ENCODE measurements around the gene DOCK10.

Gene DOCK10

DNA sequence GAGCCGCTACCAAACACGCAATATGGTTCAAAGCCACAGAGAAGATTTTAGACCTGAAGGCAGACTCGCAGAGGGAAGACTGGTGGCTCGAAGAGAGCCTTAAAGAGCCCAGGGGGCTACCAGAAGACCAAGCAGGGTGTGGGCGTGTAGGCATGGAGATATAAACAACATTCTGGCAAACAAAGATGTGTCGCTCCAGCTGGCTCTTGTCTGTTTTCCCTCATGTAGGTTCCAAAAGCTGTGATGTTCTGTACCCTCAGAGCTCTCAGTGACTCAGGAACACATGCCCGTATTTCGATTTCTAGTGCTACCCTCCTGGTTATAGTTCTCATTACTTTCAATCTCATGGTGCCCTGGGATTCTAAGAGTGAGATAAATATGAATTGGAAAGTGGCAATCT, 44.5 kb downstream of the DOCK10 start:
- ATAC-seq = no peak
- TF ChIP-seq ZNF565 (CRISPR knock-in tag; conservative IDR thresholded peaks at IDR 0.05; ENCODE audit: low read depth) (no peak), ARNTL (CRISPR knock-in tag; IDR thresholded peaks at IDR 0.05; ENCODE audit: borderline replicate concordance, low read depth) (no peak), GLIS3 (CRISPR knock-in tag; IDR thresholded peaks at IDR 0.05) (no peak), CSDC2 (CRISPR knock-in tag; IDR thresholded peaks at IDR 0.05) (no peak), ZNF8 (CRISPR knock-in tag; IDR thresholded peaks at IDR 0.05) (no peak), PPARA (CRISPR knock-in tag; IDR thresholded peaks at IDR 0.05; ENCODE audit: borderline replicate concordance) (no peak), SNAI2 (CRISPR knock-in tag; IDR thresholded peaks at IDR 0.05) (no peak), TOX (CRISPR knock-in tag; IDR thresholded peaks at IDR 0.05; ENCODE audit: borderline replicate concordance) (no peak)
- TF ChIP-seq, protein P1, sequence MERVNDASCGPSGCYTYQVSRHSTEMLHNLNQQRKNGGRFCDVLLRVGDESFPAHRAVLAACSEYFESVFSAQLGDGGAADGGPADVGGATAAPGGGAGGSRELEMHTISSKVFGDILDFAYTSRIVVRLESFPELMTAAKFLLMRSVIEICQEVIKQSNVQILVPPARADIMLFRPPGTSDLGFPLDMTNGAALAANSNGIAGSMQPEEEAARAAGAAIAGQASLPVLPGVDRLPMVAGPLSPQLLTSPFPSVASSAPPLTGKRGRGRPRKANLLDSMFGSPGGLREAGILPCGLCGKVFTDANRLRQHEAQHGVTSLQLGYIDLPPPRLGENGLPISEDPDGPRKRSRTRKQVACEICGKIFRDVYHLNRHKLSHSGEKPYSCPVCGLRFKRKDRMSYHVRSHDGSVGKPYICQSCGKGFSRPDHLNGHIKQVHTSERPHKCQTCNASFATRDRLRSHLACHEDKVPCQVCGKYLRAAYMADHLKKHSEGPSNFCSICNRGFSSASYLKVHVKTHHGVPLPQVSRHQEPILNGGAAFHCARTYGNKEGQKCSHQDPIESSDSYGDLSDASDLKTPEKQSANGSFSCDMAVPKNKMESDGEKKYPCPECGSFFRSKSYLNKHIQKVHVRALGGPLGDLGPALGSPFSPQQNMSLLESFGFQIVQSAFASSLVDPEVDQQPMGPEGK (CRISPR knock-in tag; IDR thresholded peaks at IDR 0.05; ENCODE audit: borderline replicate concordance) = no peak
- TF ChIP-seq, protein P2, sequence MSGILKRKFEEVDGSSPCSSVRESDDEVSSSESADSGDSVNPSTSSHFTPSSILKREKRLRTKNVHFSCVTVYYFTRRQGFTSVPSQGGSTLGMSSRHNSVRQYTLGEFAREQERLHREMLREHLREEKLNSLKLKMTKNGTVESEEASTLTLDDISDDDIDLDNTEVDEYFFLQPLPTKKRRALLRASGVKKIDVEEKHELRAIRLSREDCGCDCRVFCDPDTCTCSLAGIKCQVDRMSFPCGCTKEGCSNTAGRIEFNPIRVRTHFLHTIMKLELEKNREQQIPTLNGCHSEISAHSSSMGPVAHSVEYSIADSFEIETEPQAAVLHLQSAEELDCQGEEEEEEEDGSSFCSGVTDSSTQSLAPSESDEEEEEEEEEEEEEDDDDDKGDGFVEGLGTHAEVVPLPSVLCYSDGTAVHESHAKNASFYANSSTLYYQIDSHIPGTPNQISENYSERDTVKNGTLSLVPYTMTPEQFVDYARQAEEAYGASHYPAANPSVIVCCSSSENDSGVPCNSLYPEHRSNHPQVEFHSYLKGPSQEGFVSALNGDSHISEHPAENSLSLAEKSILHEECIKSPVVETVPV (CRISPR knock-in tag; IDR thresholded peaks at IDR 0.05) = no peak

DNA sequence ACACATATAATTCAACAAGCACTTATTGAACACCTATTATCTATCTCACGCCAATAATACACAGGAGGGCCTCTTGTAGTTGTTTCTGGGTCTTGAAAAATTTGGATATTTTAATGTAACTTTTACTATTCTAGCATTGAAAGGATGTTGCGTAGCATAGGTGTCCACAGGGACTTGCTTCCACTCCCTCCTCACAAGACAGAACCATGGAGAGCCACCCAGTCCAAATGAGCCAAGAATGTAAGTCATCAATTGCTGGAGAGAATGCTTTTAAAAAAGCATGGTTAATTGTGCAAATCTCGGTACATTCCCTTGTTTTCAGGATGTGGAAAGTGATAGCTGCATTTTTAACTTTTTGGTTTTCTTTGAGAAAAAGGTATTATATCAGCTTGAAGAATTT, 46.8 kb downstream of the DOCK10 start:
- ATAC-seq = no peak
- TF ChIP-seq TOX (CRISPR knock-in tag; IDR thresholded peaks at IDR 0.05; ENCODE audit: borderline replicate concordance) = no peak

DNA sequence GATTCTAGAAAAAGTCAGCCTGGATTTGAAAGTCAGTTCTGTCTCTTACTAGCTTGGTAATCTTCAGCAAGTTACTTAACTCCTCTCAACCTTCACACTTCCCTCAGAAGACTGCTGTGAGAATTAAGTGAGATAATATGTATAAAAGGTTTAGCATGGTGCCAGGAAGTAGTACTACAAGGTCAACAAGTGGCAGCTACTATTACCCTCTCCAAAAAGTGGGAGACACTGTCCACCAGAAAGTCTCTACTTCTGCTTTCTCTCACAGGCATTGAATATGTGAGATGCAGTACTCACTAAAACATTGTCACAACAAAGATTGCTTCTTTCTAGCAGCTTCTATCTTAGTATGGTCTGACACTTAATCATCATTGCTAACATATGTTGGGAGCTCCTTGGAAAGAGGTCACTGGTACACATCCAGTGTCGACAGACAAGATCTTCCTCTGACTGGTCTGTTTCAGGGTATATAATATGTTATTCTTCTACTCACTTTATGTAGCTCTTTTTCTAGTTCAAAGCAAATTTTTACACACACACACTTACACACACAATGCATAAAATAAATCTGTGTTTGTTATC, 47.9 kb downstream of the DOCK10 start:
- ATAC-seq = no peak

DNA sequence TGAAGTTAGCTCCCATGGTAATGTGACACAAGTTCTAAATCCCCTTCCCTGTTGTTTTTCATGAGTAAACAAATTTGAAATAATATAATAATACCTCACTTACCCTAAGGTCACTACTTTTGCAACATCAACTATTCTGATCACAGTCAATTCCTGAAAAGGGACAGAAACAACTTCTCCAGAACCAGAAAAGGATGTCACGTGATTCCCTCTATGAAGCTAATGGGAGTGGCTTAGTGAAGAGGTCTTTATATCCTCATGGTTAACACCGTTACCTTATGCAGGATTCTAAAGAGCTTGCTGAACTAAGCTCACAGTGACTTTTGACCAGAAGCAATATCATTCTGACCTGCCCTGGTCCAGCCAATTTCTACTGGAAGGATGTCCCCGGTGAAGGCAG, 51.6 kb downstream of the DOCK10 start:
- no peak for ATAC-seq
- TF ChIP-seq ZC3H10 (CRISPR knock-in tag; IDR thresholded peaks at IDR 0.05) = no peak
- no peak for TF ChIP-seq TCF4 (CRISPR knock-in tag; IDR thresholded peaks at IDR 0.05; ENCODE audit: borderline replicate concordance)
- TF ChIP-seq, protein P3, sequence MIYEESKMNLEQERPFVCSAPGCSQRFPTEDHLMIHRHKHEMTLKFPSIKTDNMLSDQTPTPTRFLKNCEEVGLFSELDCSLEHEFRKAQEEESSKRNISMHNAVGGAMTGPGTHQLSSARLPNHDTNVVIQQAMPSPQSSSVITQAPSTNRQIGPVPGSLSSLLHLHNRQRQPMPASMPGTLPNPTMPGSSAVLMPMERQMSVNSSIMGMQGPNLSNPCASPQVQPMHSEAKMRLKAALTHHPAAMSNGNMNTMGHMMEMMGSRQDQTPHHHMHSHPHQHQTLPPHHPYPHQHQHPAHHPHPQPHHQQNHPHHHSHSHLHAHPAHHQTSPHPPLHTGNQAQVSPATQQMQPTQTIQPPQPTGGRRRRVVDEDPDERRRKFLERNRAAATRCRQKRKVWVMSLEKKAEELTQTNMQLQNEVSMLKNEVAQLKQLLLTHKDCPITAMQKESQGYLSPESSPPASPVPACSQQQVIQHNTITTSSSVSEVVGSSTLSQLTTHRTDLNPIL (CRISPR knock-in tag; IDR thresholded peaks at IDR 0.05; ENCODE audit: low read depth) = no peak
- TF ChIP-seq BACH2 (CRISPR knock-in tag; IDR thresholded peaks at IDR 0.05; ENCODE audit: borderline replicate concordance) = no peak
- TF ChIP-seq ZNF70 (CRISPR knock-in tag; IDR thresholded peaks at IDR 0.05) = no peak
- TF ChIP-seq ZNF565 (CRISPR knock-in tag; conservative IDR thresholded peaks at IDR 0.05; ENCODE audit: low read depth) = no peak
- TF ChIP-seq, protein P4, sequence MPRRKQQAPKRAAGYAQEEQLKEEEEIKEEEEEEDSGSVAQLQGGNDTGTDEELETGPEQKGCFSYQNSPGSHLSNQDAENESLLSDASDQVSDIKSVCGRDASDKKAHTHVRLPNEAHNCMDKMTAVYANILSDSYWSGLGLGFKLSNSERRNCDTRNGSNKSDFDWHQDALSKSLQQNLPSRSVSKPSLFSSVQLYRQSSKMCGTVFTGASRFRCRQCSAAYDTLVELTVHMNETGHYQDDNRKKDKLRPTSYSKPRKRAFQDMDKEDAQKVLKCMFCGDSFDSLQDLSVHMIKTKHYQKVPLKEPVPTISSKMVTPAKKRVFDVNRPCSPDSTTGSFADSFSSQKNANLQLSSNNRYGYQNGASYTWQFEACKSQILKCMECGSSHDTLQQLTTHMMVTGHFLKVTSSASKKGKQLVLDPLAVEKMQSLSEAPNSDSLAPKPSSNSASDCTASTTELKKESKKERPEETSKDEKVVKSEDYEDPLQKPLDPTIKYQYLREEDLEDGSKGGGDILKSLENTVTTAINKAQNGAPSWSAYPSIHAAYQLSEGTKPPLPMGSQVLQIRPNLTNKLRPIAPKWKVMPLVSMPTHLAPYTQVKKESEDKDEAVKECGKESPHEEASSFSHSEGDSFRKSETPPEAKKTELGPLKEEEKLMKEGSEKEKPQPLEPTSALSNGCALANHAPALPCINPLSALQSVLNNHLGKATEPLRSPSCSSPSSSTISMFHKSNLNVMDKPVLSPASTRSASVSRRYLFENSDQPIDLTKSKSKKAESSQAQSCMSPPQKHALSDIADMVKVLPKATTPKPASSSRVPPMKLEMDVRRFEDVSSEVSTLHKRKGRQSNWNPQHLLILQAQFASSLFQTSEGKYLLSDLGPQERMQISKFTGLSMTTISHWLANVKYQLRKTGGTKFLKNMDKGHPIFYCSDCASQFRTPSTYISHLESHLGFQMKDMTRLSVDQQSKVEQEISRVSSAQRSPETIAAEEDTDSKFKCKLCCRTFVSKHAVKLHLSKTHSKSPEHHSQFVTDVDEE (CRISPR knock-in tag; IDR thresholded peaks at IDR 0.05) = no peak
- TF ChIP-seq ZNF8 (CRISPR knock-in tag; IDR thresholded peaks at IDR 0.05) = no peak
- no peak for TF ChIP-seq TOX (CRISPR knock-in tag; IDR thresholded peaks at IDR 0.05; ENCODE audit: borderline replicate concordance)
- TF ChIP-seq ESRRG (CRISPR knock-in tag; IDR thresholded peaks at IDR 0.05) = no peak
- TF ChIP-seq ZFP3 (CRISPR knock-in tag; IDR thresholded peaks at IDR 0.05) = no peak
- TF ChIP-seq, protein P5, sequence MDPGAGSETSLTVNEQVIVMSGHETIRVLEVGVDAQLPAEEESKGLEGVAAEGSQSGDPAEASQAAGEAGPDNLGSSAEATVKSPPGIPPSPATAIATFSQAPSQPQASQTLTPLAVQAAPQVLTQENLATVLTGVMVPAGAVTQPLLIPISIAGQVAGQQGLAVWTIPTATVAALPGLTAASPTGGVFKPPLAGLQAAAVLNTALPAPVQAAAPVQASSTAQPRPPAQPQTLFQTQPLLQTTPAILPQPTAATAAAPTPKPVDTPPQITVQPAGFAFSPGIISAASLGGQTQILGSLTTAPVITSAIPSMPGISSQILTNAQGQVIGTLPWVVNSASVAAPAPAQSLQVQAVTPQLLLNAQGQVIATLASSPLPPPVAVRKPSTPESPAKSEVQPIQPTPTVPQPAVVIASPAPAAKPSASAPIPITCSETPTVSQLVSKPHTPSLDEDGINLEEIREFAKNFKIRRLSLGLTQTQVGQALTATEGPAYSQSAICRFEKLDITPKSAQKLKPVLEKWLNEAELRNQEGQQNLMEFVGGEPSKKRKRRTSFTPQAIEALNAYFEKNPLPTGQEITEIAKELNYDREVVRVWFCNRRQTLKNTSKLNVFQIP (CRISPR knock-in tag; IDR thresholded peaks at IDR 0.05; ENCODE audit: borderline replicate concordance, low read depth) = no peak
- TF ChIP-seq ISL1 (CRISPR knock-in tag; IDR thresholded peaks at IDR 0.05) = no peak

More for the DNA sequence above, 47.9 kb downstream of the DOCK10 start:
- TF ChIP-seq, protein P4 (CRISPR knock-in tag; IDR thresholded peaks at IDR 0.05) = no peak
- no peak for TF ChIP-seq SNAI2 (CRISPR knock-in tag; IDR thresholded peaks at IDR 0.05)
- TF ChIP-seq ESRRG (CRISPR knock-in tag; IDR thresholded peaks at IDR 0.05) = no peak
- no peak for TF ChIP-seq GLIS3 (CRISPR knock-in tag; IDR thresholded peaks at IDR 0.05)
- TF ChIP-seq ZNF565 (CRISPR knock-in tag; conservative IDR thresholded peaks at IDR 0.05; ENCODE audit: low read depth) = no peak
- TF ChIP-seq ZNF70 (CRISPR knock-in tag; IDR thresholded peaks at IDR 0.05) = no peak
- TF ChIP-seq PPARA (CRISPR knock-in tag; IDR thresholded peaks at IDR 0.05; ENCODE audit: borderline replicate concordance) = no peak
- TF ChIP-seq ZC3H10 (CRISPR knock-in tag; IDR thresholded peaks at IDR 0.05) = no peak
- no peak for TF ChIP-seq ZNF8 (CRISPR knock-in tag; IDR thresholded peaks at IDR 0.05)
